Activated T-helper 2 cell treated with anti-CD3 and anti-CD28 coated beads, Interferon-gamma antibody, Interleukin-2, Interleukin-4, amounts not matched to agents 10 μg/mL and 5 μg/mL and 100 μg/mL, durations not matched to agents 14 hours and 24 hours and 36 hours (primary cell): Measurements from ENCODE around the gene KREMEN1. TPM values are rescaled to one million over a fixed set of nuclear protein-coding genes. Genes with fewer than 3 reads are reported as not detected.

ENCODE experiments used
- DNase-seq: peaks from one replicate; pipeline ENCODE4 v3.0.0; 2021; ENCODE audit warnings: low spot score
- H3K27ac Mint-ChIP-seq: one replicate; pipeline ENCODE4 v1.8.0; 2021; ENCODE audit warnings: mixed read lengths
- H3K27me3 Mint-ChIP-seq: one replicate; pipeline ENCODE4 v1.8.0; 2021; ENCODE audit warnings: low read depth, mixed read lengths
- H3K36me3 Mint-ChIP-seq: one replicate; pipeline ENCODE4 v1.8.0; 2021; ENCODE audit warnings: low read depth, mixed read lengths
- H3K4me1 Mint-ChIP-seq: one replicate; pipeline ENCODE4 v1.8.0; 2021; ENCODE audit warnings: low read depth, mixed read lengths
- H3K4me3 Mint-ChIP-seq: one replicate; pipeline ENCODE4 v1.8.0; 2021; ENCODE audit warnings: low read depth, mild to moderate bottlenecking, moderate library complexity, mixed read lengths
- H3K9me3 Mint-ChIP-seq: one replicate; pipeline ENCODE4 v1.8.0; 2021; ENCODE audit warnings: mixed read lengths
- intact Hi-C: fragments of 100-400 bp; cut with micrococcal nuclease; formaldehyde crosslinking; loops from one replicate; pipeline ENCODE4 v1.15.1; 2023
- total RNA-seq: library from RNA; stranded (reverse); gene quantifications from 2 replicates; pipeline ENCODE4 v1.2.3, GENCODE V29; 2022

Gene KREMEN1
- total RNA-seq, 1 donor from 2014 or later, result 0.27 TPM

GRCh38 chr22:29088809-29089208 lies 16.0 kb downstream of the KREMEN1 start:
- no peaks in the 10 kb centered on the region for H3K9me3 Mint-ChIP-seq

GRCh38 chr22:29089507-29089906 lies 16.7 kb downstream of the KREMEN1 start:
- no peak for DNase-seq
- no peaks in the 10 kb centered on the region for H3K4me1 Mint-ChIP-seq
- no peaks in the 10 kb centered on the region for H3K36me3 Mint-ChIP-seq
- no peaks in the 10 kb centered on the region for H3K9me3 Mint-ChIP-seq
- H3K27ac Mint-ChIP-seq, result no peak overlapping the region
- intact Hi-C loops, result no loop called here
- H3K27me3 Mint-ChIP-seq, result peaks cover 28% of the 10 kb centered on the region
- no peak overlapping the region for H3K4me3 Mint-ChIP-seq

More at GRCh38 chr22:29088809-29089208, 16.0 kb downstream of the KREMEN1 start:
- no peak overlapping the region for H3K27ac Mint-ChIP-seq
- peaks cover 28% of the 10 kb centered on the region for H3K27me3 Mint-ChIP-seq
- DNase-seq, result no peak
- no peak overlapping the region for H3K4me3 Mint-ChIP-seq
- intact Hi-C loops, result no loop called here
- H3K4me1 Mint-ChIP-seq, result no peaks in the 10 kb centered on the region
- no peaks in the 10 kb centered on the region for H3K36me3 Mint-ChIP-seq

GRCh38 chr22:29090039-29090438 lies 17.2 kb downstream of the KREMEN1 start:
- Mint-ChIP-seq H3K27ac (no peak overlapping the region), H3K9me3 (no peaks in the 10 kb centered on the region), H3K4me1 (no peaks in the 10 kb centered on the region), H3K36me3 (no peaks in the 10 kb centered on the region), H3K27me3 (peaks cover 28% of the 10 kb centered on the region), H3K4me3 (no peak overlapping the region)
- DNase-seq, result no peak
- intact Hi-C loops, result no loop called here

- H3K27ac Mint-ChIP-seq, result no peak overlapping the region
- H3K9me3 Mint-ChIP-seq, result no peaks in the 10 kb centered on the region
- H3K36me3 Mint-ChIP-seq, result no peaks in the 10 kb centered on the region
- H3K4me3 Mint-ChIP-seq, result no peak overlapping the region
- intact Hi-C loops, result no loop called here
- peaks cover 33% of the 10 kb centered on the region for H3K27me3 Mint-ChIP-seq
- DNase-seq, result no peak
- no peaks in the 10 kb centered on the region for H3K4me1 Mint-ChIP-seq
Observed at GRCh38 chr22:29092243-29092642, 19.4 kb downstream of the KREMEN1 start.

GRCh38 chr22:29093030-29093429 lies 20.2 kb downstream of the KREMEN1 start:
- Mint-ChIP-seq H3K4me3 (no peak overlapping the region), H3K4me1 (no peaks in the 10 kb centered on the region), H3K36me3 (no peaks in the 10 kb centered on the region), H3K9me3 (no peaks in the 10 kb centered on the region), H3K27ac (no peak overlapping the region), H3K27me3 (peaks cover 36% of the 10 kb centered on the region)
- intact Hi-C loops, result no loop called here
- no peak for DNase-seq

- Mint-ChIP-seq H3K27me3 (peaks cover 38% of the 10 kb centered on the region), H3K36me3 (no peaks in the 10 kb centered on the region), H3K4me1 (no peaks in the 10 kb centered on the region), H3K27ac (no peak overlapping the region), H3K9me3 (no peaks in the 10 kb centered on the region), H3K4me3 (no peak overlapping the region)
- no peak for DNase-seq
- intact Hi-C loops, result no loop called here
Observed at GRCh38 chr22:29093501-29094300, 20.9 kb downstream of the KREMEN1 start.

- Mint-ChIP-seq H3K4me3 (no peak overlapping the region), H3K9me3 (no peaks in the 10 kb centered on the region), H3K27me3 (peaks cover 30% of the 10 kb centered on the region), H3K27ac (no peak overlapping the region), H3K4me1 (no peaks in the 10 kb centered on the region), H3K36me3 (no peaks in the 10 kb centered on the region)
- no peak for DNase-seq
- intact Hi-C loops, result no loop called here
Observed at GRCh38 chr22:29095459-29095858, 22.6 kb downstream of the KREMEN1 start.

GRCh38 chr22:29096736-29097669 lies 24.2 kb downstream of the KREMEN1 start:
- no peaks in the 10 kb centered on the region for H3K4me1 Mint-ChIP-seq
- H3K27me3 Mint-ChIP-seq, result peaks cover 26% of the 10 kb centered on the region
- H3K36me3 Mint-ChIP-seq, result no peaks in the 10 kb centered on the region
- no peak overlapping the region for H3K4me3 Mint-ChIP-seq
- no peaks in the 10 kb centered on the region for H3K9me3 Mint-ChIP-seq
- intact Hi-C loops, result no loop called here
- DNase-seq, result no peak
- no peak overlapping the region for H3K27ac Mint-ChIP-seq

- intact Hi-C loops, result no loop called here
- H3K4me1 Mint-ChIP-seq, result no peaks in the 10 kb centered on the region
- no peak overlapping the region for H3K27ac Mint-ChIP-seq
- H3K4me3 Mint-ChIP-seq, result no peak overlapping the region
- no peaks in the 10 kb centered on the region for H3K9me3 Mint-ChIP-seq
- H3K27me3 Mint-ChIP-seq, result peaks cover 29% of the 10 kb centered on the region
- H3K36me3 Mint-ChIP-seq, result no peaks in the 10 kb centered on the region
- no peak for DNase-seq
Observed at GRCh38 chr22:29098296-29098695, 25.5 kb downstream of the KREMEN1 start.

GRCh38 chr22:29102300-29102699 lies 29.5 kb downstream of the KREMEN1 start:
- Mint-ChIP-seq H3K4me3 (no peak overlapping the region), H3K9me3 (no peaks in the 10 kb centered on the region), H3K27me3 (peaks cover 21% of the 10 kb centered on the region), H3K36me3 (no peaks in the 10 kb centered on the region), H3K4me1 (no peaks in the 10 kb centered on the region), H3K27ac (no peak overlapping the region)
- intact Hi-C loops, result no loop called here
- DNase-seq, result no peak

GRCh38 chr22:29103121-29103520 lies 30.3 kb downstream of the KREMEN1 start:
- no peak for DNase-seq
- H3K27me3 Mint-ChIP-seq, result peaks cover 18% of the 10 kb centered on the region
- no peak overlapping the region for H3K27ac Mint-ChIP-seq
- intact Hi-C loops, result no loop called here
- no peaks in the 10 kb centered on the region for H3K36me3 Mint-ChIP-seq
- H3K4me3 Mint-ChIP-seq, result no peak overlapping the region
- no peaks in the 10 kb centered on the region for H3K4me1 Mint-ChIP-seq
- no peaks in the 10 kb centered on the region for H3K9me3 Mint-ChIP-seq

- Mint-ChIP-seq H3K4me3 (no peak overlapping the region), H3K36me3 (no peaks in the 10 kb centered on the region), H3K27ac (no peak overlapping the region), H3K9me3 (no peaks in the 10 kb centered on the region), H3K27me3 (peaks cover 18% of the 10 kb centered on the region), H3K4me1 (no peaks in the 10 kb centered on the region)
- intact Hi-C loops, result no loop called here
- no peak for DNase-seq
Observed at GRCh38 chr22:29105468-29105867, 32.6 kb downstream of the KREMEN1 start.

- no peak overlapping the region for H3K27ac Mint-ChIP-seq
- H3K9me3 Mint-ChIP-seq, result no peaks in the 10 kb centered on the region
- no peaks in the 10 kb centered on the region for H3K4me1 Mint-ChIP-seq
- H3K36me3 Mint-ChIP-seq, result no peaks in the 10 kb centered on the region
- intact Hi-C loops, result no loop called here
- H3K4me3 Mint-ChIP-seq, result no peak overlapping the region
- peaks cover 19% of the 10 kb centered on the region for H3K27me3 Mint-ChIP-seq
- DNase-seq, result no peak
Observed at GRCh38 chr22:29106839-29107238, 34.0 kb downstream of the KREMEN1 start.
